ENCODE data around the gene LRRC58. TPM values are rescaled to one million over a fixed set of nuclear protein-coding genes. Genes with fewer than 3 reads are reported as not detected.

Gene LRRC58
- total and polyA plus RNA-seq, 2 donors (not counting 3 experiments of a cell fraction or from before 2014, with no cell fraction given) = 3.7 to 11.9 TPM

DNA sequence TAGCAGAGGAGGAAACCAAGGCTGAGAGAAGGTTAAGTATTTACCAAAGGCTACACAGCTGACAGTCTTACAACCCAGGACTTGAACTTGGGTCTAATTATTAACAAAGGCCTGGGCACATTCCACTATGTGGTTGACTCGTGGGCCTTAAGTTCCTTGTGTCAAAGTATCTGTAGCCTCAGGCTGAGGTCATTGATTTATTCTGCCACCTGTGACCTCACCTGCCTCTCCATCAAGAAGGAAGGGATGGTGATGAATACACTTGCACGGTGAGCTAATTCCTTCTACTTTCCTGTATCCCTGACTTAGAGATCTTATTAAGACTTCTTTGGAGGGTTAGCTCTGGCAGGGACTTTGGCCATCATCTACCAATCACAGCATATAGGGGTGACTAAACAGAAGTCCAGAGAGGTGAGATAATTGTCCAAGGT, 19.9 kb upstream of the LRRC58 start:
- TF ChIP-seq MAX (IDR thresholded peaks at IDR 0.05; ENCODE audit: insufficient read depth, insufficient read length) = no peak
- TF ChIP-seq GATA2 (IDR thresholded peaks at IDR 0.05; ENCODE audit: insufficient read depth, insufficient read length, low read depth, low read length) = no peak
- TF ChIP-seq POLR2AphosphoS5 (IDR thresholded peaks at IDR 0.05; ENCODE audit: insufficient read depth, low read depth, low read length) = no peak
- no peak for TF ChIP-seq EZH2 (IDR thresholded peaks at IDR 0.05; ENCODE audit: borderline replicate concordance, low read depth, low read length, severe bottlenecking)
- no peak for TF ChIP-seq JUN (IDR thresholded peaks at IDR 0.05; ENCODE audit: borderline replicate concordance, insufficient read depth, insufficient read length, low read depth)
- no peak for TF ChIP-seq MYC (IDR thresholded peaks at IDR 0.05; ENCODE audit: low read depth, low read length)
- dilution Hi-C loops (cut with MboI; ENCODE audit: extremely low pct_ligation_motif_present, low sequenced_read_pairs) = no loop called here
- H3K9me1 ChIP-seq (replicated peaks; ENCODE audit: control insufficient read depth, extremely low read depth, insufficient read depth, low read length) = no peaks in the 10 kb centered on the region
- H3K36me3 ChIP-seq (ENCODE audit: control insufficient read depth in 2 of 2, extremely low read depth in 1 of 2, insufficient read depth in 2 of 2, low read length in 2 of 2) = no peaks in the 10 kb centered on the region
- H3K4me3 ChIP-seq (replicated peaks in 1 of 3; ENCODE audit: insufficient read depth in 1 of 3, low read depth in 1 of 3, low read length in 3 of 3) = no peak overlapping the region
- no peaks in the 10 kb centered on the region for H3K79me2 ChIP-seq (ENCODE audit: control insufficient read depth, insufficient read depth, low read length)
- intact Hi-C loops (cut with micrococcal nuclease) = no loop called here
- H3K4me1 ChIP-seq (ENCODE audit: control insufficient read depth, extremely low read depth, insufficient read depth, low read length) = no peaks in the 10 kb centered on the region
- ChIA-PET CTCF (interaction anchor here (1.5 kb wide), 1 partner anchor 9 kb away, joined by 5 read pairs; no protein-coding TSS in a partner anchor), POLR2A (no interaction called here)
- no peak overlapping the region for H2AFZ ChIP-seq (ENCODE audit: low read depth, low read length)
- FAIRE-seq (no peak), DNase-seq (ENCODE audit: low read depth, low spot score) (no peak)
- H3K9ac ChIP-seq (replicated peaks; ENCODE audit: extremely low read depth, insufficient read depth, low read length) = no peak overlapping the region
- peaks cover 17 to 40% of the 10 kb centered on the region in 2 experiments for H3K27me3 ChIP-seq (ENCODE audit: control insufficient read depth in 2 of 2, insufficient read depth in 2 of 2, low read length in 2 of 2)
- H3K27ac ChIP-seq (ENCODE audit: insufficient read depth, low read depth, low read length) = no peak overlapping the region
- no peaks in the 10 kb centered on the region for H4K20me1 ChIP-seq (replicated peaks; ENCODE audit: control insufficient read depth, extremely low read depth, insufficient read depth, low read length)
- no peaks in the 10 kb centered on the region for H3K9me3 ChIP-seq (replicated peaks; ENCODE audit: control insufficient read depth, insufficient read depth, low read length)
- no TSS peak for BruUV-seq (replicated peaks)
- no peak overlapping the region for H3K4me2 ChIP-seq (ENCODE audit: insufficient read depth, low read length)

DNA sequence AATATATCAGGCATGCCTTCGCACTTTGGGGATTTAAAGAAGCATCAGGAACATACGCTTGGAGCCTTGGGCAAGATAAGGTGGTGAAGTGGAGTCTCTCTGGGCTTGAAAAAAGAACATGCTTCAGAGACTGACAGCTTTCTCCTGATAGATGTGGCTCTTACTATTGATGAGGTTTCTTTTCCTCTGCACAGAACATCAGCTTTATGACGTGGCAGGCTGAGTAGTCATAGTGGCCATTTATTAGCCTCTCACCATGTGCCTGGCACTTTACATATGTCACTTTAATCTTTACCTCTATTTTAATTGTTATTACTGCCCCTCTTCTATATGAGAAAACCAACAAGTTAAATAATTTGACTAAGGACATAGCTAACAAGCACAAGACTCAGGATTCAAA, 19.0 kb upstream of the LRRC58 start:
- FAIRE-seq = no peak
- no peaks in the 10 kb centered on the region for H3K9me1 ChIP-seq (replicated peaks; ENCODE audit: control insufficient read depth, extremely low read depth, insufficient read depth, low read length)
- H4K20me1 ChIP-seq (replicated peaks; ENCODE audit: control insufficient read depth, extremely low read depth, insufficient read depth, low read length) = no peaks in the 10 kb centered on the region
- no peak overlapping the region for H3K9ac ChIP-seq (replicated peaks; ENCODE audit: extremely low read depth, insufficient read depth, low read length)
- CTCF ChIA-PET = no interaction called here
- no TSS peak for BruUV-seq (replicated peaks)
- dilution Hi-C loops (cut with MboI; ENCODE audit: extremely low pct_ligation_motif_present, low sequenced_read_pairs) (no loop called here), intact Hi-C loops (cut with micrococcal nuclease) (no loop called here)
- no peak overlapping the region for H3K4me2 ChIP-seq (ENCODE audit: insufficient read depth, low read length)
- H3K9me3 ChIP-seq (replicated peaks; ENCODE audit: control insufficient read depth, insufficient read depth, low read length) = no peaks in the 10 kb centered on the region
- H3K27me3 ChIP-seq (ENCODE audit: control insufficient read depth in 2 of 2, insufficient read depth in 2 of 2, low read length in 2 of 2) = peaks cover 20 to 48% of the 10 kb centered on the region in 2 experiments
- POLR2A ChIA-PET = no interaction called here
- H3K79me2 ChIP-seq (ENCODE audit: control insufficient read depth, insufficient read depth, low read length) = no peaks in the 10 kb centered on the region
- TF ChIP-seq CTCF (IDR thresholded peaks at IDR 0.05; ENCODE audit: extremely low read depth in 1 of 2, insufficient read depth in 1 of 2, low read depth in 1 of 2, low read length in 2 of 2) = no peak
- no peak for DNase-seq (ENCODE audit: low read depth, low spot score)
- no peak overlapping the region for H2AFZ ChIP-seq (ENCODE audit: low read depth, low read length)
- no peaks in the 10 kb centered on the region for H3K4me1 ChIP-seq (ENCODE audit: control insufficient read depth, extremely low read depth, insufficient read depth, low read length)
- H3K36me3 ChIP-seq (ENCODE audit: control insufficient read depth in 2 of 2, extremely low read depth in 1 of 2, insufficient read depth in 2 of 2, low read length in 2 of 2) = no peaks in the 10 kb centered on the region
- no peak overlapping the region for H3K4me3 ChIP-seq (replicated peaks in 1 of 3; ENCODE audit: insufficient read depth in 1 of 3, low read depth in 1 of 3, low read length in 3 of 3)
- H3K27ac ChIP-seq (ENCODE audit: insufficient read depth, low read depth, low read length) = no peak overlapping the region
